ENCODE data around the gene MAP3K13.

MAP3K13 gene

DNA sequence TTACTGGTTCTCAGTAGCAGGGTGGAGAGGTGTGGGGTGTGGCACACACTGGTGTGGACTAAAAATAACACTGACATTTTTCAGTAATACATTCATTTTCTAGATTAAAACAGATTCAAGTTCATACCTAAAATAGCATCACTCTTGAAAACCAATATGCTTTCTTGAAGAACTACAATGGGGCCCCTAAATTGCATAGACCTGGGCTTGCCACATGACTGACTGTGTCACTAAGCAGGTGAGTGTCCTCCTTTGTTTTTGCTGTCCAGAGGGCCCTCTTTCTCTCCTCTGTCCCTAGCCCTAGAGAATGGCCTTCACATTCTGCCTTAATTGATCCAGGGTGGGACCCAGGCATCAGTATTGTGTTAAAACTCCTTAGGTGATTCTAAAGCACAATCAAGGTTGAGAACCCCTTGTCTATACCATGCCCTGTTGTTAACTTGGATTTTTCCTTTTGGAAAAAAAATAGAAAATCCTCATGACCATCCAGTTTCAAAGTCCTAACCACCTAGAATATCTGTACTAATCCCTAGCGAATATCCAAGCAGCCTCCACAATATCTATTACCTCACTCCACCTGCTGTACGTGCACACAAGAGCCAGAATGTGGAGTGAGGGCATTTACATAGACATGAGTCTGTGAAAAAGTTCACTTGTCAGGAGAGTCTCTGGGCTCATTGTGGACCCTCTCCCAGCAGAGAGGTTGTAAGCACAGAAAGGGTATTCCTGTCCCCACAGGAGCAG lies 154.6 kb downstream of the MAP3K13 start:
- no peak for DNase-seq

DNA sequence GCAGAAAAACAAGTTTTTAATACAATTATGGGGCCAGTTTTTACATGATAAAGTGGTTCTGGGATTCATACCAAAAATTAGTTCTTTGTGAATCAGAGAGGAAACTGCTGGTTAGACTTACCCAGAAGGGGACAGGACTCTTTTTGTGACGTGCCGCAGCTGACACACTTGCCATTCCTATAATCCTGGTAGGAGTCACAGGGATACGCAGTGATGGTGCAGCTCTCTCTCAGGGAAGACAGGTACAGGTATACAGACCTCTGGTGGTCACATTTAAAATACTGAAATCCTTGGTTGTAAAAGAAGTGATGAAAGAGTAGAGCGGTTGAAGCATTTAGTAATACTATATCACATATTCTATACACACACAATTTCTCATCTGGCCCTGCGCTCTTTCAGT lies 156.1 kb downstream of the MAP3K13 start:
- no peak for DNase-seq

DNA sequence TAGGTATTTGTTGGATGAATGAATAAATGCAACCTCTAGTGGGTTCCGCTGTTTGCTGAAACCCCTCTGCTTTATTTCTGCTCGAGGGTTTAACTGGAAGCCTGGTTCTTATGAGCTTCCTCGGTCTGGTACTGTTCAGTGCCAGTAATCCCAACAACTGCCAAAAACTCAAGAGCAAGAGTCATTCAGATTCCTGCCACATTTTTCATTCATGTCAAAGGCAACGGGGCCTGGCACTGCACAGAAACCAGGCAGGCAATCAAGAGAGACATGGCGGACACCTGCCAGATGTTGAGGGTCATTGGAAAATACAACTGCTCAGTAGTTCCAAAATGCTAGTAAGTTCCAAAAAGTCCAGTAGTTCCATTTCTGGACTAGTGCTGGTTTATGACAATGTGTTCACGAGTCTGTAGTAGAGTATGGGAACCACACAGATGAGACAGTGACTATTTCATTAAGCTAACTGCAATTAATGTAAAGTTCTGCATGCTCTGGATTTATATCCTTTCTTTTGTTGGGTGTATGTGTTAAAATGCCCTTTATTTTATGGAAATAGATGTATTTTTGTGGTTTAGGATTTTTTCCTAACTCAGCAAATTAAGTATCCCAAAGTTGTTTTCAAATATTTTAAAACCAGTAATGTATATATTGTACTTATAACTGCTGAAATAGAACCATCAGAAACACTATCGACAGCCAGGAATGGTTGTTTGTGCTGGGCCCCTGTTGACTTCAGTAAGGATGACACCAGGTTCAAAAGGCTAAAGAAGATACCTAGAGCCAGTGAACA lies 158.6 kb downstream of the MAP3K13 start:
- DNase-seq, result no peak

DNA sequence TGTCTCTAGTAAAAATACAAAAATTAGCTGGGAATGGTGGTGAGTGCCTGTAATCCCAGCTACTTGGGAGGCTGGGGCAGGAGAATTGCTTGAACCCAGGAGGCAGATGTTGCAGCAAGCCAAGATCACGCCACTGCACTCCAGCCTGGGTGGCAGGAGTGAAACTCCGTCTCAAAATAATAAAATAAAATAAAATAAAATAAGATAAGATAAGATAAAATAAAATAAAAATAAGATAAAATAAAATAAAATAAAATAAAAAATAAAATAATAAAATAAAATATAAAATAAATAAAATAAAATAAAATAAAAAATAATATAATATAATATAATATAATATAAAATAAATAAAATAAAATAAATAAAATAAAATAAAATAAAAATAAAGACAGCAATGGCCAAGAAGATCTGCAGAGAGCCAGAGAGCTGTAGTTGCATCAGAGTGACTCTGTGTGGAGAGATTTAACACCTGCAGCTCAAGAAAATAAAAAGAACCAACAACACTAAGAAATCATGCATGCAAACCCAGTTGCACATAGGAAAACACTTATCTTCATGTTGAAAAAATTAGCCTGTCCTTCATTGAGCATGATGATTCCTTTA lies 163.5 kb downstream of the MAP3K13 start:
- DNase-seq, result no peak

DNA sequence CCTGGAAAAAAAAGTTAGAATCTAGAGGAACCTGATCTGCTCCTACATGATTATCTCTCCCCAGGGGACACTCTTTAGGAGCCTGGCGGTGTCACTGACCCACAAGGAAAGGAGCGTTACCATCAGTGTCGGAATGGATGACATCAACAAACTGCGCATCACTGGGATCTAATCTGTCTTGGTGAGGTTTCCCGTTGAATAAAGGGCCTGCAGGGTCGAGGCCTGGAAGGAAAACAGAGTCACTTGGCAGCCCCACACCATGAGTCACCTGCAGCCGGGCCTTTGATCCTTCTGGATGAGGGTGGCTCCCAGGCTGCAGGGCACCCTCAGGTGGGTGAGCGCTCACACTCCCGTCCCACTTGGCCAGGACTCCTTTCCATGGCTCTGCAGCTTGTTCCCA lies 164.4 kb downstream of the MAP3K13 start:
- no peak for DNase-seq

DNA sequence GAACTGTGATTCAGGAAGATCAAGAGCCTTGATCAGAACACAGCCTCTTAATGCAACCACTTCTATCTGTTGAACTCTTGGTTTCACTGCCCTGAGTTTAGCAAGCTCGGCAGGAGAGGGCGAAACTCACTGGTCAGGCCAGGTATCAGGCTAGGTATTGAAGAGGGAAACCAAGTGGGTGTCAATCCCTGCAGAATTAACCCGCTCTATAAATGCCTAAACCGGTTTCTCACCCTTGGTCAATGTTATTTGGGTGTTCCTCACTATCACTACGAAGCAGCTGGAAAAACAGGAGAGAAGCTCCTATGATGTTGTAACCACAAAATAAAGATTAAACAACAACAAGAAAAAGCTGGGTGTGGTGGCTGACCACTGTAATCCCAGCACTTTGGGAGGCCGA lies 165.6 kb downstream of the MAP3K13 start:
- no peak for DNase-seq

DNA sequence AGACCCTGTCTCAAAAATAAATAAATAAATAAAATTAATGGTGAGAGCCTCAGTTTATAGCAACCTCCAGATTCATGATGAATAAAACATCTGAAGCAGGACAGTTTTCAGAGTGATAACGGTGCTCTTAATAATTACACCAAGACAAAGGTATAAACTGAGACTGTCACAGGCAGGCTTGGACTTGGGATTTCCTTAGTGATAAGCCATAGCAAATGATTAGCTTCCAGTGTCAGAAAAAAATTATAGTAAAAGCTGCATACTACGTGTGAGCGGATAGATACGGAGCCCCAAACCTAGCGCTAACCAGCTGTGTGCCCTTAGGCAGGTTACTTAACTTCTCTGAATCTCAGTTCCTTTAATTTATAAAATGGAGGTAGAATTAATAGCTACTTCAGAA lies 167.9 kb downstream of the MAP3K13 start:
- no peak for DNase-seq

DNA sequence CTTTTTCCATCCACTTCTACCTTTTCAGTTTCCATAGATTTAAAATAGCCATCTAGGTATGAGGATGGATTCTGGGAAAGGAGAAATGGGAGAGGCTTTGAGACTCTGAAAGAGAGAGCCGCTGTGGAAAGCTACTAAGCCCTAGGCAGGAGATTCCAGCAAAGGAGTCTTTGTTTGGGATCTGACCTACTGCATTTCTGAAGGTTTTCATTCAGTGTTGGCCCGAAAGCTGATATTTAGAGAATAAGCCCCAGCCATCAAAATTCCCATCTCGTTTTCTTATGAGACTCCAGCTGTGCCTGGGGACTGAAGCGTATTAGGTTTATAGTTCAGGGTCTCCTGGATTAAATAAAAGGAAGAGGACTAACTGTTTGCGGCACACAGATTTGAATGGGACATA lies 170.0 kb downstream of the MAP3K13 start:
- no peak for DNase-seq

DNA sequence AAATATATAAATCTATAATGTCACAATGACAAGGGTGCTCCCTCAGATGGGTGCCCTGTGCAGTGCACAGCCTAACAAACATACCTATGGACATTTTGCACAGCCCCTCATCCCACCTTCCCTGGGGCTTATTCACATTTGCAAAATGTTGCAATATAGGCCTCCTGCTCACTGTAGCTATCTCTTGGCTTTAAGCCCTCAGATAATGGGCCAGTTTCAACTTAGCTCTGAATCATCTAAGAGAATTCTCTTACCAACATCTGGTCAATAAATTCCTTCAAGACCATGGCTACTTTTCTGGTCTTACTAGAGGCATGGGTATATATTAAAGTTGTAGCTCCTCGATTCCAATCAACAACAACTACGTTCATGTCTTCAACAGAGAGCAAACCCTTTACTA lies 171.6 kb downstream of the MAP3K13 start:
- no peak for DNase-seq

DNA sequence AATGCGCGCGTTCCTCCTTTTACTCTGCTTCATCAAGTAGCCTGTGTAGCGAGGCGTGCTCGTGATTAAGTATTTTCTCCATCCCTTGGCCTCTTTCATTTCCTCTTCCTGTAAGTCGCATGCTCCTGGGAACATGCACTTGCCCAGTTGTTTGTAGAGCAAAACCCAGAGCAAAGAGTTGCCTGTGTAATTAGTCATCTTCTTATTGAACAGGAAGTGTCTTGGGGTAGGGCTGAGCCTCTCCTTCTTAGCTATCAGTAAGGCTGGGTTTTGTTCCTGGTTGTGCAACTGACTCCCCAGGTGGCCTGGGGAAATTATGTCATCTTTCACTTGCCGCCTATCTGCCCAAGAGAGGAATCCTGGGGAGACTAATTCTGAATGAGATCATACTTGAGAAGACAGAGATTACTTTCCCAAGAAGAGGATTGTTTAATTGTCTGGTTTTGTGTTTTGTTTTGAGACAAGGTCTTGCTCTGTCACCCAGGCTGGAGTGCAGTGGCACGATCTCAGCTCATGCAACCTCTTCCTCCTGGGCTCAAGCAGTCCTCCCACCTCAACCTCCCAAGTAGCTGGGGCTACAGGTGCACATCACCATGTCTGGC lies 174.5 kb downstream of the MAP3K13 start:
- DNase-seq, result no peak
